ENCODE results near the gene SMAGP. TPM values are rescaled to one million over a fixed set of nuclear protein-coding genes. Genes with fewer than 3 reads are reported as not detected.

The SMAGP gene
- total and polyA plus RNA-seq, 2 of the 13 experiments (the other 11 are each of a cell fraction or from before 2014, with no cell fraction given): 9.2 TPM

GRCh38 chr12:51270067-51270950, at the start of gene SMAGP (continued):
- TF ChIP-seq PCBP2 (optimal IDR thresholded peaks at IDR 0.05; ENCODE audit: low read depth, low read length, poor library complexity, severe bottlenecking) (no peak), MAF1 (CRISPR knock-in tag; IDR thresholded peaks at IDR 0.05; ENCODE audit: borderline replicate concordance) (no peak), THAP8 (CRISPR knock-in tag; IDR thresholded peaks at IDR 0.05; ENCODE audit: borderline replicate concordance) (no peak), EZH2 (conservative IDR thresholded peaks at IDR 0.05; ENCODE audit: low read depth, low read length) (no peak), ZNF704 (CRISPR knock-in tag; IDR thresholded peaks at IDR 0.05; ENCODE audit: borderline replicate concordance) (no peak), TCF12 (IDR thresholded peaks at IDR 0.05) (no peak), TCF12 (CRISPR knock-in tag; IDR thresholded peaks at IDR 0.05) (no peak), ZNF407 (CRISPR knock-in tag; IDR thresholded peaks at IDR 0.05; ENCODE audit: not compliant biosample characterization) (peak; percentile 99), ZNF761 (CRISPR knock-in tag; conservative IDR thresholded peaks at IDR 0.05) (no peak), ZNF17 (CRISPR knock-in tag; IDR thresholded peaks at IDR 0.05) (no peak), ZNF20 (CRISPR knock-in tag; IDR thresholded peaks at IDR 0.05) (no peak), CREB1 (IDR thresholded peaks at IDR 0.05) (no peak), CREB1 (CRISPR knock-in tag; IDR thresholded peaks at IDR 0.05) (no peak), ATF1 (CRISPR knock-in tag; IDR thresholded peaks at IDR 0.05) (no peak), ATF3 (CRISPR knock-in tag; IDR thresholded peaks at IDR 0.05) (no peak), ZFP37 (CRISPR knock-in tag; IDR thresholded peaks at IDR 0.05; ENCODE audit: borderline replicate concordance) (no peak), NR0B2 (CRISPR knock-in tag; IDR thresholded peaks at IDR 0.05) (no peak), KLF11 (CRISPR knock-in tag; IDR thresholded peaks at IDR 0.05) (no peak), ZNF839 (CRISPR knock-in tag; IDR thresholded peaks at IDR 0.05; ENCODE audit: borderline replicate concordance) (no peak)

Data from HepG2 (cell line).